HepG2 (cell line): ENCODE measurements around the gene UBA6. TPM values are rescaled to one million over a fixed set of nuclear protein-coding genes. Genes with fewer than 3 reads are reported as not detected.
A peak's percentile ranks its signal among the peaks of the same experiment; 100 is the strongest.

Experiments
- CCDC6 ChIP-seq: sonication (generic); formaldehyde crosslinking; IDR thresholded peaks from 2 replicates; pipeline ENCODE4 v1.8.1; 2022; ENCODE audit warnings: mild to moderate bottlenecking, missing genetic modification reagents, moderate library complexity
- DMAP1 ChIP-seq: IDR thresholded peaks from 2 replicates; pipeline ENCODE4 v1.6.1; 2016
- FOXP1 ChIP-seq, 2 experiments: fragments of 450-650 bp in 1 of 2; IDR thresholded peaks; 2 replicates each; pipeline ENCODE4 v1.6.1; 2017 to 2018; ENCODE audit warnings: antibody characterized with exemption in 1 of 2
- JDP2 ChIP-seq: sonication (generic); formaldehyde crosslinking; IDR thresholded peaks from 2 replicates; pipeline ENCODE4 v1.8.1; 2022; ENCODE audit warnings: missing genetic modification reagents, borderline replicate concordance
- KDM5A ChIP-seq: fragments of 200-600 bp; sonication (generic); IDR thresholded peaks from 2 replicates; pipeline ENCODE4 v1.7.0; 2018; ENCODE audit warnings: antibody characterized with exemption, mild to moderate bottlenecking, low read length, borderline replicate concordance
- NBN ChIP-seq: fragments of 450-650 bp; conservative IDR thresholded peaks from 2 replicates; pipeline ENCODE4 v1.6.1; 2017
- PAXIP1 ChIP-seq: sonication (generic); formaldehyde crosslinking; conservative IDR thresholded peaks from 2 replicates; pipeline ENCODE4 v1.4.0; 2020; ENCODE audit warnings: mild to moderate bottlenecking, missing genetic modification reagents, moderate library complexity
- SNAPC4 ChIP-seq: sonication (generic); formaldehyde crosslinking; IDR thresholded peaks from 2 replicates; pipeline ENCODE4 v1.4.0; 2020; ENCODE audit warnings: mild to moderate bottlenecking, missing genetic modification reagents
- ZNF264 ChIP-seq: sonication (generic); formaldehyde crosslinking; IDR thresholded peaks from 2 replicates; pipeline ENCODE4 v1.4.0; 2020; ENCODE audit warnings: missing genetic modification reagents
- ZNF556 ChIP-seq: sonication (generic); formaldehyde crosslinking; IDR thresholded peaks from 2 replicates; pipeline ENCODE4 v1.4.0; 2020; ENCODE audit warnings: mild to moderate bottlenecking, missing genetic modification reagents, borderline replicate concordance
- ZNF605 ChIP-seq: sonication (generic); formaldehyde crosslinking; IDR thresholded peaks from 2 replicates; pipeline ENCODE4 v1.8.0; 2022; ENCODE audit warnings: mild to moderate bottlenecking, missing genetic modification reagents
- ZNF609 ChIP-seq: sonication (generic); formaldehyde crosslinking; IDR thresholded peaks from 2 replicates; pipeline ENCODE4 v1.4.0; 2020; ENCODE audit warnings: mild to moderate bottlenecking, missing genetic modification reagents, borderline replicate concordance
- polyA plus RNA-seq, 8 experiments: library from polyadenylated mRNA; depleted of rRNA in 3 of 8; stranded (reverse) in 7 of 8; unstranded in 1 of 8; fragments of >200 nt; fragmentation: Illumina TruSeq in 4 of 8; extraction: Trizol in 4 of 8; gene quantifications; 2 replicates each; pipeline versions ENCODE4 v1.2.1 to v1.2.3, GENCODE V29; 2011 to 2016; ENCODE audit warnings: low read depth in 4 of 8, missing spikeins in 1 of 8, mixed read lengths in 1 of 8; ENCODE audit not compliant: insufficient read depth in 1 of 8
- total RNA-seq, 5 experiments: library from RNA; depleted of rRNA; stranded (reverse); fragments of >200 nt; fragmentation: Illumina TruSeq; extraction: Trizol; gene quantifications; 2 replicates each; pipeline ENCODE4 v1.2.3, GENCODE V29; 2016; ENCODE audit warnings: low read depth in 1 of 5

UBA6 gene
- total and polyA plus RNA-seq, 2 of the 13 experiments (the other 11 are each of a cell fraction or from before 2014, with no cell fraction given) = 33.3 to 75.4 TPM

GRCh38 chr4:67701517-67701850 is 529 bp upstream of the UBA6 start (continued):
- TF ChIP-seq ZNF609 (CRISPR knock-in tag) = no peak
- no peak for TF ChIP-seq NBN
- TF ChIP-seq CCDC6 (CRISPR knock-in tag) = 0 out of 2 replicates have a peak, but pooled peaks have one; percentile 7
- peak; percentile 15; the same call in 1 of the 2 replicates for TF ChIP-seq DMAP1
- peak; percentile 50; the same call in 1 of the 2 replicates for TF ChIP-seq PAXIP1 (CRISPR knock-in tag)
- TF ChIP-seq SNAPC4 (CRISPR knock-in tag) = 0 out of 2 replicates have a peak, but pooled peaks have one; percentile 13
- 0 out of 2 replicates have a peak, but pooled peaks have one; percentile 5 for TF ChIP-seq ZNF264 (CRISPR knock-in tag)
- TF ChIP-seq ZNF605 = 0 out of 2 replicates have a peak, but pooled peaks have one; percentile 14
- TF ChIP-seq ZNF556 = 0 out of 2 replicates have a peak, but pooled peaks have one; percentile 1
- TF ChIP-seq KDM5A = peak; percentile 10; the same call in 1 of the 2 replicates
- TF ChIP-seq JDP2 = no peak
- no peak for TF ChIP-seq FOXP1 (IDR thresholded peaks at IDR 0.05)
- TF ChIP-seq FOXP1 (CRISPR knock-in tag; IDR thresholded peaks at IDR 0.05) = no peak
